B cell (primary cell): ENCODE data around the gene GATA3. TPM values are rescaled to one million over a fixed set of nuclear protein-coding genes. Genes with fewer than 3 reads are reported as not detected.
A peak's percentile ranks its signal among the peaks of the same experiment; 100 is the strongest.

ENCODE experiments used
- ATAC-seq: fragments of 200-7000 bp; cut with Tn5 transposase; one replicate; pipeline ENCODE4 v1.10.0; 2021; ENCODE audit warnings: low read depth, mild to moderate bottlenecking, moderate number of reproducible peaks, moderate library complexity
- CTCF ChIA-PET: fragments of 350-600 bp; sonication (Branson Sonifier 250); formaldehyde crosslinking; loops from one replicate; lab custom pipeline; 2021; ENCODE audit warnings: antibody characterized with exemption, inconsistent platforms; lab: Charles Lee
- POLR2A ChIA-PET: fragments of 350-600 bp; sonication (Branson Sonifier 250); formaldehyde crosslinking; loops from one replicate; lab custom pipeline; 2021; ENCODE audit warnings: antibody characterized with exemption; lab: Charles Lee
- DNase-seq: peaks from one replicate; pipeline ENCODE4 v3.0.0; 2013
- H2AFZ ChIP-seq: 2 replicates; pipeline ENCODE4 v1.6.1; 2012; ENCODE audit warnings: mild to moderate bottlenecking, low read depth, low read length; ENCODE audit not compliant: insufficient read depth, poor library complexity, severe bottlenecking
- H3K27ac ChIP-seq, 2 donors: 1 replicate in 1 of 2; 2 replicates in 1 of 2; pipeline ENCODE4 v1.5.1; 2012 to 2013; ENCODE audit warnings: low read length in 2 of 2, mild to moderate bottlenecking in 2 of 2, moderate library complexity in 1 of 2
- H3K27me3 ChIP-seq, 4 experiments: fragments of 200-600 bp in 1 of 4; sonication (generic) in 1 of 4; replicated peaks in 1 of 4; 1 replicate in 2 of 4; 2 replicates in 2 of 4; pipeline versions ENCODE4 v1.6.1 to v1.7.0; 2013 to 2016; ENCODE audit warnings: low read length in 3 of 4, mild to moderate bottlenecking in 2 of 4, mixed read lengths in 1 of 4, moderate library complexity in 1 of 4; ENCODE audit not compliant: insufficient read depth in 4 of 4, control insufficient read depth in 3 of 4; ENCODE audit errors: control extremely low read depth in 1 of 4
- H3K36me3 ChIP-seq, 2 experiments: replicated peaks in 1 of 2; 1 replicate in 1 of 2; 2 replicates in 1 of 2; pipeline versions ENCODE4 v1.6.1 to v1.7.1; 2013; ENCODE audit warnings: low read length in 1 of 2; ENCODE audit not compliant: insufficient read depth in 2 of 2, control insufficient read depth in 1 of 2; ENCODE audit errors: control extremely low read depth in 1 of 2, extremely low read depth in 1 of 2
- H3K4me1 ChIP-seq, 2 donors: fragments of 200-600 bp in 1 of 2; sonication (generic) in 1 of 2; 1 replicate in 1 of 2; 2 replicates in 1 of 2; pipeline versions ENCODE4 v1.5.1 to v1.6.1; 2013 to 2017; ENCODE audit warnings: low read length in 2 of 2; ENCODE audit not compliant: control insufficient read depth in 2 of 2, insufficient read depth in 2 of 2
- H3K4me2 ChIP-seq: replicated peaks from 2 replicates; pipeline ENCODE3; 2012; ENCODE audit warnings: mild to moderate bottlenecking, low read depth, low read length; ENCODE audit not compliant: poor library complexity, severe bottlenecking
- H3K4me3 ChIP-seq, 5 experiments: fragments of 200-600 bp in 1 of 5; sonication (generic) in 1 of 5; 1 replicate in 3 of 5; 2 replicates in 2 of 5; pipeline versions ENCODE4 v1.5.1 to v1.7.0; 2011 to 2016; ENCODE audit warnings: low read length in 4 of 5, mild to moderate bottlenecking in 4 of 5, low read depth in 2 of 5, control low read depth in 1 of 5, moderate library complexity in 1 of 5; ENCODE audit not compliant: insufficient read depth in 1 of 5; ENCODE audit errors: control extremely low read depth in 1 of 5, extremely low read depth in 1 of 5
- H3K79me2 ChIP-seq: fragments of 200-600 bp; sonication (generic); one replicate; pipeline ENCODE4 v1.6.0; 2016; ENCODE audit warnings: low read length; ENCODE audit not compliant: control insufficient read depth, insufficient read depth
- H3K9ac ChIP-seq: fragments of 200-600 bp; sonication (generic); 2 replicates; pipeline ENCODE4 v1.6.1; 2017; ENCODE audit warnings: mild to moderate bottlenecking, low read length, moderate library complexity
- H3K9me3 ChIP-seq, 3 donors: one replicate each; pipeline versions ENCODE4 v1.6.1 to v1.7.1; 2013; ENCODE audit warnings: low read length in 2 of 3; ENCODE audit not compliant: control insufficient read depth in 2 of 3, insufficient read depth in 1 of 3; ENCODE audit errors: control extremely low read depth in 1 of 3
- H4K20me1 ChIP-seq: 2 replicates; pipeline ENCODE4 v1.6.0; 2012; ENCODE audit warnings: mild to moderate bottlenecking, low read length; ENCODE audit not compliant: insufficient read depth, control insufficient read depth, poor library complexity, severe bottlenecking
- H3K27ac Mint-ChIP-seq: one replicate; pipeline ENCODE4 v1.8.0; 2021; ENCODE audit warnings: mixed read lengths
- H3K27me3 Mint-ChIP-seq: one replicate; pipeline ENCODE4 v1.8.0; 2021; ENCODE audit warnings: mixed read lengths
- H3K4me1 Mint-ChIP-seq: one replicate; pipeline ENCODE4 v1.8.0; 2021; ENCODE audit warnings: mixed read lengths
- H3K4me3 Mint-ChIP-seq: one replicate; pipeline ENCODE4 v1.8.0; 2021; ENCODE audit warnings: mixed read lengths
- H3K9me3 Mint-ChIP-seq: one replicate; pipeline ENCODE4 v1.8.0; 2022; ENCODE audit warnings: mixed read lengths; ENCODE audit not compliant: insufficient read depth
- EZH2 ChIP-seq: IDR thresholded peaks from 2 replicates; pipeline ENCODE4 v1.6.1; 2012; ENCODE audit warnings: borderline replicate concordance, low read depth, mild to moderate bottlenecking, moderate library complexity, low read length; ENCODE audit not compliant: insufficient read depth, poor library complexity, severe bottlenecking
- WGBS: methylation state at CpG from one replicate; pipeline ENCODE4 v1.1.5; 2013; ENCODE audit warnings: missing lambda C conversion rate; ENCODE audit not compliant: insufficient coverage; 5-methylcytosine and 5-hydroxymethylcytosine counted together
- intact Hi-C: fragments of 100-400 bp; cut with micrococcal nuclease; formaldehyde crosslinking; loops from one replicate; pipeline ENCODE4 v1.10.0; 2022
- polyA plus RNA-seq: library from polyadenylated mRNA; depleted of rRNA; stranded (reverse); fragments of >200 nt; gene quantifications from 2 replicates; pipeline ENCODE4 v1.2.3, GENCODE V29; 2012
- total RNA-seq, 2 donors: library from RNA; stranded (reverse); fragments of 120-200 nt in 1 of 2; gene quantifications; 1 replicate in 1 of 2; 2 replicates in 1 of 2; pipeline versions ENCODE4 v1.2.3 to v1.2.4, GENCODE V29; 2013 to 2022
- TF ChIP-seq, protein P1 (sequence below): fragments of 200-600 bp; IDR thresholded peaks from one replicate; pipeline ENCODE4 v1.8.0; 2022; ENCODE audit warnings: antibody characterized with exemption, mild to moderate bottlenecking

GATA3 gene
- total and polyA plus RNA-seq, 2 donors (not counting 1 experiment from before 2014, with no cell fraction given) = 0.60 to 0.94 TPM

DNA sequence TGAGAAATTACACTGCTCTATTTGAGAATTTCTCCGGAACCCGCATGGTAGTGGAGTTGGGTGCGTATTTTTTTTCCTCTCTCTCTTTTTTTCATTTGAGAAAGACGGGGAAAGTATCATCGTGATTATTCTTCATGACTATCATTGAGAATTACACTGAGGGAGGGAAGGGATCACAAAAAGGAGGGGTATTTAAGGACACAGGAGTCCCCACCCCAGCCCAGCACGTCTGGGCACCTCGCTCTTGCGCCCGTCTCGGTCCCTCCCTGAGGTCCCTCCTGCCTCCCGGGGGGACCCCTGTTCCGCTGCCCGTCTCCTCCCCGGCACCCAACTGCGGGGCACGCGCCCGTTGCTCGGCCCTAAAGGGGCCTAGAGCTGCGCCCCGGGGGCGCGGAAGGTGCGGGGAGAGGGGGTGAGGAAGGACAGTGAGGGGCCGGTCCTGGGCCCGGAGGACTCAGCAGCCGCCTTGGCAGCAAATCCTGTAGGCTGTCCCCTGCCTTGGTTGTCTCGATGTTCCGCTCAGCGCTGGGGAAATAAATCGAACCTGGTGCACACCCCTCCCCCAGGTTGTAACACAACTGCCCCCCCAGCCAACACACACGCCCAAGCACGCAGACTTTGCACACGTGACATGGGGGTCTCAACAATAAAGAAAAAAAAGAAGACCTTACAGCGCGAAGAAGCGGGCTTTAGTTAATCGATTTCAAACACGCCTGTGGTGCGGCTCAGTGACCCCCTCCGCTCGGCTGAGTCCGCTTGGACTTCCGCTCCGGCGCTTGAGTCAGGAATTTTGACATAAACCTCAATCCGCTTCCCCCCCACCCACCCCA lies 18.6 kb upstream of the GATA3 start:
- ChIA-PET POLR2A (no interaction called here), CTCF (no interaction called here)
- no peak overlapping the region for H3K9ac ChIP-seq
- TF ChIP-seq EZH2 = no peak
- TF ChIP-seq, protein P1, sequence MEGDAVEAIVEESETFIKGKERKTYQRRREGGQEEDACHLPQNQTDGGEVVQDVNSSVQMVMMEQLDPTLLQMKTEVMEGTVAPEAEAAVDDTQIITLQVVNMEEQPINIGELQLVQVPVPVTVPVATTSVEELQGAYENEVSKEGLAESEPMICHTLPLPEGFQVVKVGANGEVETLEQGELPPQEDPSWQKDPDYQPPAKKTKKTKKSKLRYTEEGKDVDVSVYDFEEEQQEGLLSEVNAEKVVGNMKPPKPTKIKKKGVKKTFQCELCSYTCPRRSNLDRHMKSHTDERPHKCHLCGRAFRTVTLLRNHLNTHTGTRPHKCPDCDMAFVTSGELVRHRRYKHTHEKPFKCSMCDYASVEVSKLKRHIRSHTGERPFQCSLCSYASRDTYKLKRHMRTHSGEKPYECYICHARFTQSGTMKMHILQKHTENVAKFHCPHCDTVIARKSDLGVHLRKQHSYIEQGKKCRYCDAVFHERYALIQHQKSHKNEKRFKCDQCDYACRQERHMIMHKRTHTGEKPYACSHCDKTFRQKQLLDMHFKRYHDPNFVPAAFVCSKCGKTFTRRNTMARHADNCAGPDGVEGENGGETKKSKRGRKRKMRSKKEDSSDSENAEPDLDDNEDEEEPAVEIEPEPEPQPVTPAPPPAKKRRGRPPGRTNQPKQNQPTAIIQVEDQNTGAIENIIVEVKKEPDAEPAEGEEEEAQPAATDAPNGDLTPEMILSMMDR = no peak
- peaks cover 0 to 41% (median 2%) of the 10 kb centered on the region in 3 donors for H3K9me3 ChIP-seq
- H4K20me1 ChIP-seq = no peaks in the 10 kb centered on the region
- peak overlapping the region; percentile 24 for H3K4me3 Mint-ChIP-seq
- H3K4me3 ChIP-seq = no peak overlapping the region
- WGBS = 16% methylated on average over 33 of the region's 47 CpGs
- H3K27me3 ChIP-seq = peaks cover 0 to 94% (median 69%) of the 10 kb centered on the region in 4 experiments
- no peak overlapping the region for H3K27ac ChIP-seq
- H3K36me3 ChIP-seq = no peaks in the 10 kb centered on the region
- peaks cover 7% of the 10 kb centered on the region for H3K4me1 Mint-ChIP-seq
- H2AFZ ChIP-seq = no peak overlapping the region
- H3K27ac Mint-ChIP-seq = no peak overlapping the region
- no peak overlapping the region for H3K4me2 ChIP-seq
- ATAC-seq = no peak
- H3K27me3 Mint-ChIP-seq = peaks cover 73% of the 10 kb centered on the region
- peak; percentile 30 for DNase-seq
- H3K9me3 Mint-ChIP-seq = peaks cover 2% of the 10 kb centered on the region
- no peaks in the 10 kb centered on the region for H3K79me2 ChIP-seq
- intact Hi-C loops = no loop called here
- H3K4me1 ChIP-seq = peaks cover 23 to 41% of the 10 kb centered on the region in 2 donors

DNA sequence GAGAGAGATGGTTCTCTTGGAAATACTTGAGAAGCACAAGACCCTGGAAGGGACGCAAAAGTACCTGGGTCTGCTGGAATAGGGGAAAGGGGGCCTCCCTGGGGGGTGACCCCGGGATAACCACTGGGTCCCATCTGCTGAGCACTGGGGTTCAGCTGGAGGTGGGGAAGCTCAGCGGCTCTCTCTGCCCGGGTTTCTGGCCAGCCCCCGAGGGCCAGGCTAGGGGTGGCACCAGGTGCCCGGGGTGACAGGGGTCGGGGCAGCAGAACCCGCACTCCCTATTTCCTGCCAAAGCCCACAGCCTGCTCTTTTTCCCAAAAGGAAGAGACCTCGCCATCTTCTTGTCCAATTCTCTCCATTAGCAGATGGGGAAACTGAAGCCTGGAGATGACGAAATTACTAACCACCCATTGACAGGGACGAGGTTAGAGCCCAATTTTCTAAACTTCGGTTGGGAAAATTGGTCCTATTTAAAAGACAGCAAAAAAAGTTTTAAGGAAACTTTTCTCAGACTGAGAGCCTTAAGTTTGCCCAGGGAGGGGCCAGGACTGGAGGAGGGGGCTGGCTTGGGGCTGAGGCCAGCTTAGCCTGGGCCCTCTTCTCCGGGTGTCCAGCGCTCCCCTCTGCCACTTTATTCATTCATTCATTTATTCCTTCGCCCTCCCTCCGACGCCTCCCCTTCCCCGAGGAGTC lies 17.8 kb upstream of the GATA3 start:
- Histone ChIP-seq H3K36me3 (no peaks in the 10 kb centered on the region), H3K4me3 (no peak overlapping the region), H3K4me1 (peaks cover 23 to 41% of the 10 kb centered on the region in 2 donors), H3K4me2 (no peak overlapping the region), H3K27ac (no peak overlapping the region), H2AFZ (no peak overlapping the region), H3K27me3 (peaks cover 0 to 95% (median 73%) of the 10 kb centered on the region in 4 experiments), H3K79me2 (no peaks in the 10 kb centered on the region), H4K20me1 (no peaks in the 10 kb centered on the region), H3K9ac (no peak overlapping the region), H3K9me3 (peaks cover 0 to 41% (median 2%) of the 10 kb centered on the region in 3 donors)
- DNase-seq (peak; percentile 13), ATAC-seq (no peak)
- intact Hi-C loops = no loop called here
- WGBS = 12% methylated on average over 13 of the region's 18 CpGs
- H3K4me1 Mint-ChIP-seq = peaks cover 8% of the 10 kb centered on the region
- ChIA-PET CTCF (no interaction called here), POLR2A (no interaction called here)
- peaks cover 2% of the 10 kb centered on the region for H3K9me3 Mint-ChIP-seq
- H3K4me3 Mint-ChIP-seq = no peak overlapping the region
- peak; percentile 60 for TF ChIP-seq EZH2
- TF ChIP-seq, protein P1 = no peak
- H3K27me3 Mint-ChIP-seq = peaks cover 75% of the 10 kb centered on the region
- no peak overlapping the region for H3K27ac Mint-ChIP-seq
